Glutamatergic neuron (in vitro differentiated cells): Measurements from ENCODE around the gene KRT7. TPM values are rescaled to one million over a fixed set of nuclear protein-coding genes. Genes with fewer than 3 reads are reported as not detected.

ENCODE experiments used
- DNase-seq: peaks from one replicate; pipeline ENCODE4 v3.0.0; 2022
- H3K27ac Mint-ChIP-seq: one replicate; pipeline ENCODE4 v1.8.0; 2020; ENCODE audit warnings: mild to moderate bottlenecking, mixed read lengths, inconsistent platforms; ENCODE audit not compliant: unreplicated experiment
- H3K27me3 Mint-ChIP-seq: one replicate; pipeline ENCODE4 v1.8.0; 2020; ENCODE audit warnings: mild to moderate bottlenecking, moderate library complexity, mixed read lengths, inconsistent platforms; ENCODE audit not compliant: unreplicated experiment
- H3K36me3 Mint-ChIP-seq: one replicate; pipeline ENCODE4 v1.8.0; 2020; ENCODE audit warnings: mild to moderate bottlenecking, mixed read lengths, inconsistent platforms; ENCODE audit not compliant: unreplicated experiment
- H3K4me1 Mint-ChIP-seq: one replicate; pipeline ENCODE4 v1.8.0; 2020; ENCODE audit warnings: mild to moderate bottlenecking, low read depth, mixed read lengths, inconsistent platforms; ENCODE audit not compliant: unreplicated experiment
- H3K4me3 Mint-ChIP-seq: one replicate; pipeline ENCODE4 v1.8.0; 2020; ENCODE audit warnings: mild to moderate bottlenecking, mixed read lengths, inconsistent platforms; ENCODE audit not compliant: unreplicated experiment
- H3K9me3 Mint-ChIP-seq: one replicate; pipeline ENCODE4 v1.8.0; 2020; ENCODE audit warnings: mild to moderate bottlenecking, moderate library complexity, mixed read lengths, inconsistent platforms; ENCODE audit not compliant: unreplicated experiment
- total RNA-seq: library from RNA; stranded (reverse); fragmentation: NEBNext Ultra II Directional; extraction: Animal tissue kit (Norgen Biotek cat#: 25700); gene quantifications from one replicate; pipeline ENCODE4 v1.2.1, GENCODE V29; 2021; ENCODE audit not compliant: unreplicated experiment
- TF ChIP-seq, protein P1 (sequence below): fragments of 200-600 bp; sonication (generic); IDR thresholded peaks from one replicate; pipeline ENCODE4 v1.5.0; 2021; ENCODE audit not compliant: partially characterized antibody, unreplicated experiment

KRT7 gene
- total RNA-seq, 1 donor from 2014 or later, result not detected

DNA sequence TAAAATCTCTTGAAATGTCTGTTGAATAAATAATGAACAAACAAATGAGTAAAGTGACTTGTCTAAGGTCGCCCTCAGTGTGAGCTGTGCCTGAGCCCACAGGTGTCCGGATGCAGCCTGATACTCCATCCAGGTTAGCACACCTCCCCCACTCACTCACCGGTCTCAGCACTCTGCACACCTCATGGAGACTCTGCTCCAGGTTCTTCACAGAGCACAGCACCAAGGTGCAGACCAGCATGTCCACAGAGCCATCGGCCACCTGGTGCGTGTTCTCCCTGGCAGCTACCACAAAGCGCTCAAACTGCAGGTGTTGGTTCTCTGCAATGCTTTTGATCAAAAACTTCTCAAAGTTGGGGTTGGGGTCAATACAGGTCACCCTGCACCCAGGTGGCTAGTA, 4.1 kb upstream of the KRT7 start:
- Mint-ChIP-seq H3K9me3 (peaks cover 4% of the 10 kb centered on the region), H3K36me3 (no peaks in the 10 kb centered on the region), H3K27me3 (peaks cover 12% of the 10 kb centered on the region), H3K27ac (no peak overlapping the region), H3K4me3 (no peak overlapping the region), H3K4me1 (peaks cover 5% of the 10 kb centered on the region)
- TF ChIP-seq, protein P1, sequence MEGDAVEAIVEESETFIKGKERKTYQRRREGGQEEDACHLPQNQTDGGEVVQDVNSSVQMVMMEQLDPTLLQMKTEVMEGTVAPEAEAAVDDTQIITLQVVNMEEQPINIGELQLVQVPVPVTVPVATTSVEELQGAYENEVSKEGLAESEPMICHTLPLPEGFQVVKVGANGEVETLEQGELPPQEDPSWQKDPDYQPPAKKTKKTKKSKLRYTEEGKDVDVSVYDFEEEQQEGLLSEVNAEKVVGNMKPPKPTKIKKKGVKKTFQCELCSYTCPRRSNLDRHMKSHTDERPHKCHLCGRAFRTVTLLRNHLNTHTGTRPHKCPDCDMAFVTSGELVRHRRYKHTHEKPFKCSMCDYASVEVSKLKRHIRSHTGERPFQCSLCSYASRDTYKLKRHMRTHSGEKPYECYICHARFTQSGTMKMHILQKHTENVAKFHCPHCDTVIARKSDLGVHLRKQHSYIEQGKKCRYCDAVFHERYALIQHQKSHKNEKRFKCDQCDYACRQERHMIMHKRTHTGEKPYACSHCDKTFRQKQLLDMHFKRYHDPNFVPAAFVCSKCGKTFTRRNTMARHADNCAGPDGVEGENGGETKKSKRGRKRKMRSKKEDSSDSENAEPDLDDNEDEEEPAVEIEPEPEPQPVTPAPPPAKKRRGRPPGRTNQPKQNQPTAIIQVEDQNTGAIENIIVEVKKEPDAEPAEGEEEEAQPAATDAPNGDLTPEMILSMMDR, result no peak
- no peak for DNase-seq

DNA sequence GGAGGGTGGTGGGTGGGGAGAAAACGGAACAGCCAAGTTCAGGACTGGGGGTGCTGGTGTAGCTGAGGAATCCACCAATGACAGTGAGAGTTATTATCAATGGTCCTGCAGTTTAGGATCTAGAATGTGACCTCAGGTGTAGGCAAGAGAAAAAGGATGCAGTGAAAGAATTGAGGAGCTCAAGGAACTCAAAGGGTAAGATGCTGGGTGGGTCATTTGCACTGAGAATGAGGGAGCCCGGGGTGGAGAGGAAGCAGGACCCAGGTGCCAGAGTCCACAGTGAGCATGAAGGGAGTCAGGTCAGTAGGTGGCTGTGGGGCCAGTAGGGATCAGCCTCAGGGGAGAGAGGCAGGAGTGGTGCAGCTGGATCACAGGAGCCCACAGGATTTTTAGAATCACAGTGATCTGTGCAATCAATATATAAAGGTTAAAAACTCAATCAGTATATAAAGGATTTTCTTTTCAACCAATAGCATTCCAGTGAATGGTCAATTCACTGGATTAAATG, 3.2 kb upstream of the KRT7 start:
- H3K9me3 Mint-ChIP-seq, result peaks cover 6% of the 10 kb centered on the region
- no peaks in the 10 kb centered on the region for H3K36me3 Mint-ChIP-seq
- H3K27ac Mint-ChIP-seq, result no peak overlapping the region
- no peak for DNase-seq
- peaks cover 12% of the 10 kb centered on the region for H3K27me3 Mint-ChIP-seq
- H3K4me1 Mint-ChIP-seq, result peaks cover 5% of the 10 kb centered on the region
- TF ChIP-seq, protein P1, result no peak
- H3K4me3 Mint-ChIP-seq, result no peak overlapping the region

DNA sequence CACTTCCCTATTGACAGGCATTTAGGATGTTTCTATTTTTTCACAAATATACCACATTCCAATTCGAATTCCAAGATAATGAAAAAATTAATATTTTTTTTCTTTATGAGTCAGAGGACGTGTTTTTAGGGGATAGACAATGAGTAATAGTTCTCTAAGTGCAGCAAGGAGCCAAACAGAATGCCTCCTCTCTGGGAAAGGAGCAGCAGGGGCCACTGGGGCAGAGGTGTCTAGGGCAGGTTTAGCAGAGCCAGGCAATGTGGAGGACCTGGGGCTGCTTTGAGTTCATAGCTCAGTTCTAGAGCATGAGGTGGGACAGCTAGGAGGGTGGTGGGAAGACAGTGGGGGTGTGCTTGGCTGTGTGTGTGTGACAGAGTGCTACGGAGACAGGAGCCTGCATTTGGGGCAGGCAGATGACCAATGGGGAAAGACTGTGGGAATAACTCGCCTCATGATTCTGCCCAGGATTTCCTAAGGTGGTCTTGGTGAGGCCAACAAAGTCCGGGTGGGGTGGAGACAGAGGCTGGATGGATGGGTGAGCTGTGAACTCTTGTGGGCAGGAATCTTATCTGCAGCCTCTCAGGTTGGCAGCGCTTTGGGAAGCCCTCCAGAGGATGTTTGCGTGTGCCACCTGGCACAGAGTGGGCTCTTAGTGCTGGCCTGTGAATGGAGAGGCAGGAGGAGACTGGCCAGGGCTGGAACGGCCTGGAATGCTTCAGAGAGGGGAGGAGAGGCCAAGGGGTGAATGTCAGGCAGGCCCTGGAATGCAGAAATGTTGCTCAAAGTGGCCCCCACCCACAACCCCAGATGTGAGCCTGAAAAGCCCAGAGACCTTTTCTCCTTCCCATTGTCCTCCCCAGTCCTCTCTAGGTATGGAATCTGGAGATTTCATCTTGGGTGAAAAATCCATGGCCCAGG, 2.4 kb upstream of the KRT7 start:
- TF ChIP-seq, protein P1, result no peak
- no peak overlapping the region for H3K4me3 Mint-ChIP-seq
- H3K36me3 Mint-ChIP-seq, result no peaks in the 10 kb centered on the region
- peaks cover 14% of the 10 kb centered on the region for H3K27me3 Mint-ChIP-seq
- peaks cover 6% of the 10 kb centered on the region for H3K9me3 Mint-ChIP-seq
- peaks cover 5% of the 10 kb centered on the region for H3K4me1 Mint-ChIP-seq
- H3K27ac Mint-ChIP-seq, result no peak overlapping the region
- DNase-seq, result no peak

DNA sequence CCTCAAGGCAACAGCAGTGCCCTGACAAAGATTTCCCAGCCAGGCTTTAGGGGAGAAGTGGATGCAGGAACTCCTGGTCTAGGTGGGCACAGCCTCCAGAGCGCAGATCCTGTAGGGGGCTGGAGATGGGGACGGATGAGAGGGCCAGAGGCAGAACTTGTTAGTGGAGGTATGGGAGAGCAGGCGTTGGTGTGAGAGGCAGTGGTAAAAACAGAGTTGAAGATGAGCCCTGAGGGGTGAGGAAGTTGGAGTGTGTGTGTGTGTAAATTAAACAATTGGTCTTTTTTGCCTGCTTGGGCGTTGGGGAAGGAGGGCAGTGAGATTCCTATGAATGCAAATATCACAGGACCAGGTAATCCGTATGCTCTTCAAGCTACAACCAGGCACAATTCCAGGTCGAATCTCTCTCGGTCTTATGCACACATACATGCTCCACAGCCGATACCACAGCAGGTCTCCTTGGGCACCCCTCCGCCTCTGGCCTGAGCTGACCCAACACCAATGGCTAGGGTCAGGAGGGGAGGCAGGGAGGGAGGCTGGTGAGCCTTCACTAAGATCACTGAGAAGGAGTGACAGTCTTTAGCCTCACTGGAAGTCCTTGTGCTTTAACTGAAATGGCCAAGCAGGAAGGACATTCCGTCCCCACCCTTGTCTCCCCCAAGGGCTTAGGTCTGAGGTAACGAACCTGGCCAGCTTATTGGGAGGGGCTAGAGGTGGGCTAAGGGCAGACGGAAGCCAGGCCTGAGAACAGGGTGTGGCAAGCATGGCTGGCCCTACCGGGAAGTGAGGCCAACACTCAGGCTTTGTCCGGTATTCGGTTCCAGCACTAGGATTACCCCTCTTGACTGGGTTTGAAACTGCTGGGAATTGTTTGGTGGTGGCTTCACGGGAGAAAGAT, 1.5 kb upstream of the KRT7 start:
- no peak for DNase-seq
- no peak overlapping the region for H3K27ac Mint-ChIP-seq
- peaks cover 6% of the 10 kb centered on the region for H3K9me3 Mint-ChIP-seq
- H3K4me3 Mint-ChIP-seq, result no peak overlapping the region
- H3K4me1 Mint-ChIP-seq, result peaks cover 5% of the 10 kb centered on the region
- H3K27me3 Mint-ChIP-seq, result peaks cover 16% of the 10 kb centered on the region
- no peaks in the 10 kb centered on the region for H3K36me3 Mint-ChIP-seq
- TF ChIP-seq, protein P1, result no peak
